ENCODE results near the gene HUS1. TPM values are rescaled to one million over a fixed set of nuclear protein-coding genes. Genes with fewer than 3 reads are reported as not detected.

Gene HUS1
- polyA plus RNA-seq, 3 donors, result 37.7 to 45.9 (median 38.8) TPM

DNA sequence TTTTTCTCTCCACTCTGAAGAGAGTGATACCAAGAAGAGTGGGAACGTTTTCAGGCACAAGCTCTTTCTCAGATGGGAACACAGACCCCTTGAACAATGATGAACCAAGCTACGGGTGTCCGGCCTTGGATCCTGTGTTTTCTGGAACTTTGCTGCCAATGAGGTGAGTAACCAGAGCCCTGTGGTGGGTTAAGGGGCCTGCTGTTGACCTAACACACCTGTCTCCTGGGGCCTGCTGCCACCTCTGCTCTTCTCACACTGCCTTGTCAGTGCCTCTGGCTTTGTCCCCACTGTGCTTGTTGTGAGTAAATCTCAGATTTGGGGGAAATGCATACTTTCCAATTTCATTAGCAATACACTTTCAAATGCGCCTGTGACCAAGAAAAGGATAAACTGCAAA lies 29.7 kb downstream of the HUS1 start:
- Histone ChIP-seq H4K20me1 (ENCODE audit: insufficient read depth, low read length) (no peaks in the 10 kb centered on the region), H3K4me3 (replicated peaks in 1 of 3; ENCODE audit: low read depth in 2 of 3, low read length in 3 of 3) (no peak overlapping the region), H3K4me1 (ENCODE audit: control insufficient read depth in 1 of 2, insufficient read depth in 2 of 2, low read length in 2 of 2) (no peaks in the 10 kb centered on the region), H3K4me2 (replicated peaks; ENCODE audit: extremely low read depth, low read length, poor library complexity, severe bottlenecking) (no peak overlapping the region), H3K36me3 (replicated peaks in 1 of 2; ENCODE audit: control insufficient read depth in 1 of 2, insufficient read depth in 2 of 2, low read length in 2 of 2) (peaks cover 3 to 8% of the 10 kb centered on the region in 2 donors), H3K79me2 (ENCODE audit: insufficient read depth, low read length) (no peaks in the 10 kb centered on the region), H3K9me3 (replicated peaks in 1 of 2; ENCODE audit: control insufficient read depth in 1 of 2, insufficient read depth in 1 of 2, low read length in 2 of 2) (no peaks in the 10 kb centered on the region), H3K27me3 (ENCODE audit: control insufficient read depth in 2 of 2, insufficient read depth in 2 of 2, low read length in 2 of 2) (no peaks in the 10 kb centered on the region), H2AFZ (ENCODE audit: insufficient read depth, low read depth, low read length, poor library complexity, severe bottlenecking) (no peak overlapping the region), H3K9ac (ENCODE audit: insufficient read depth, low read length, poor library complexity, severe bottlenecking) (no peak overlapping the region), H3K27ac (ENCODE audit: low read depth in 1 of 2, low read length in 2 of 2) (no peak overlapping the region)
- intact Hi-C loops (cut with micrococcal nuclease), result no loop called here
- H3K27ac Mint-ChIP-seq, result no peak overlapping the region
- H3K4me1 Mint-ChIP-seq, result peaks cover 4% of the 10 kb centered on the region
- peaks cover 2 to 5% (median 4%) of the 10 kb centered on the region in 3 donors for H3K27me3 Mint-ChIP-seq (ENCODE audit: low read depth in 3 of 3)
- TF ChIP-seq, protein P1, sequence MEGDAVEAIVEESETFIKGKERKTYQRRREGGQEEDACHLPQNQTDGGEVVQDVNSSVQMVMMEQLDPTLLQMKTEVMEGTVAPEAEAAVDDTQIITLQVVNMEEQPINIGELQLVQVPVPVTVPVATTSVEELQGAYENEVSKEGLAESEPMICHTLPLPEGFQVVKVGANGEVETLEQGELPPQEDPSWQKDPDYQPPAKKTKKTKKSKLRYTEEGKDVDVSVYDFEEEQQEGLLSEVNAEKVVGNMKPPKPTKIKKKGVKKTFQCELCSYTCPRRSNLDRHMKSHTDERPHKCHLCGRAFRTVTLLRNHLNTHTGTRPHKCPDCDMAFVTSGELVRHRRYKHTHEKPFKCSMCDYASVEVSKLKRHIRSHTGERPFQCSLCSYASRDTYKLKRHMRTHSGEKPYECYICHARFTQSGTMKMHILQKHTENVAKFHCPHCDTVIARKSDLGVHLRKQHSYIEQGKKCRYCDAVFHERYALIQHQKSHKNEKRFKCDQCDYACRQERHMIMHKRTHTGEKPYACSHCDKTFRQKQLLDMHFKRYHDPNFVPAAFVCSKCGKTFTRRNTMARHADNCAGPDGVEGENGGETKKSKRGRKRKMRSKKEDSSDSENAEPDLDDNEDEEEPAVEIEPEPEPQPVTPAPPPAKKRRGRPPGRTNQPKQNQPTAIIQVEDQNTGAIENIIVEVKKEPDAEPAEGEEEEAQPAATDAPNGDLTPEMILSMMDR (IDR thresholded peaks at IDR 0.05), result no peak
- no peak for DNase-seq
- peaks cover 7 to 10% of the 10 kb centered on the region in 2 donors for H3K36me3 Mint-ChIP-seq
- peaks cover 0 to 1% (median 0%) of the 10 kb centered on the region in 7 donors for H3K9me3 Mint-ChIP-seq
- H3K4me3 Mint-ChIP-seq, result no peak overlapping the region
- 100% methylated on average over 2 of the region's 4 CpGs for WGBS (ENCODE audit: insufficient coverage)

DNA sequence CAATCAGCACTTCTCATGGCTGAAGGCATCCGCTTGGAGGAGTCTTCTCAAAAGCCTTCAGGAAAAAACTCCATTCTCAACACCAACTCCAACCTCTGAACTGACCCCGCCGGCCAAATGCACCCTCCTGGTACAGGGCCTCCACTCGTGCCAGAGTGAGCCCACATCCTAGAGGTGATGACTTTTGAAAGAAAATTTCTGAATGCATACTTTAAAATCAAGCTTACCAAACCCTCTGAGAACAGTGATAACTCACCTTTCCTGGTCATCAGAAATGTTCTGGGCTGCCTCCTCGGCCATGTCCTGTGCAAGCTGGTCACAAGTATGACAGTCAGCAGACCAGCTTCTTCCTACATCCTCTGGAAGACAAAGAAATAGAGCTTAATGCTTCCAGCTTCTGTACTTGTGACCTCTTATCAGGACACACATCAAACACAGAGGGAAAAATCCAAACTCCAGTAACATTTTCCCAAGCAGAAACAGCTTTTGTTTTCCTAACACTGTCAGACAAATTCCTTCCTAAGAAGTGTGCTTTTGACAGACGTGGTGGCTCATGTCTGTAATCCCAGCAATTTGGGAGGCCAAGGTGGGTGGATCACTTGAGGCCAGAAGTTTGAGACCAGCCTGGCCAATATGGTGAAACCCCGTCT lies 31.1 kb downstream of the HUS1 start, which contains the start of gene PKD1L1:
Gene PKD1L1 (minus strand): TSS at position 326 of the 650 bp plus-strand sequence. CDS start 26 bp downstream, at position 300.
- H2AFZ ChIP-seq (ENCODE audit: insufficient read depth, low read depth, low read length, poor library complexity, severe bottlenecking), result no peak within 1 kb of the TSS
- no peak within 1 kb of the TSS for H3K9ac ChIP-seq (ENCODE audit: insufficient read depth, low read length, poor library complexity, severe bottlenecking)
- Mint-ChIP-seq H3K27me3 (ENCODE audit: low read depth in 3 of 3) (peaks cover 4 to 8% (median 4%) of the 10 kb centered on the region in 3 donors), H3K4me1 (no peaks in the 10 kb centered on the region), H3K27ac (peak within 1 kb of the TSS in 2 of 7 donors; percentile 14 to 35), H3K9me3 (no peaks in the 10 kb centered on the region), H3K4me3 (no peak within 1 kb of the TSS), H3K36me3 (no peaks in the 10 kb centered on the region)
- WGBS (ENCODE audit: insufficient coverage), result 96% methylated on average over 2 of the region's 7 CpGs
- H4K20me1 ChIP-seq (ENCODE audit: insufficient read depth, low read length), result no peaks in the 10 kb centered on the region
- TF ChIP-seq, protein P1 (IDR thresholded peaks at IDR 0.05), result no peak
- no peaks in the 10 kb centered on the region for H3K4me1 ChIP-seq (ENCODE audit: control insufficient read depth in 1 of 2, insufficient read depth in 2 of 2, low read length in 2 of 2)
- H3K27ac ChIP-seq (ENCODE audit: low read depth in 1 of 2, low read length in 2 of 2), result no peak within 1 kb of the TSS
- no peak for DNase-seq
- H3K9me3 ChIP-seq (replicated peaks in 1 of 2; ENCODE audit: control insufficient read depth in 1 of 2, insufficient read depth in 1 of 2, low read length in 2 of 2), result no peaks in the 10 kb centered on the region
- no peak within 1 kb of the TSS for H3K4me2 ChIP-seq (replicated peaks; ENCODE audit: extremely low read depth, low read length, poor library complexity, severe bottlenecking)
- H3K4me3 ChIP-seq (replicated peaks in 1 of 3; ENCODE audit: low read depth in 2 of 3, low read length in 3 of 3), result no peak within 1 kb of the TSS
- H3K27me3 ChIP-seq (ENCODE audit: control insufficient read depth in 2 of 2, insufficient read depth in 2 of 2, low read length in 2 of 2), result no peaks in the 10 kb centered on the region
- intact Hi-C loops (cut with micrococcal nuclease), result no loop called here
- no peaks in the 10 kb centered on the region for H3K36me3 ChIP-seq (replicated peaks in 1 of 2; ENCODE audit: control insufficient read depth in 1 of 2, insufficient read depth in 2 of 2, low read length in 2 of 2)
- no peaks in the 10 kb centered on the region for H3K79me2 ChIP-seq (ENCODE audit: insufficient read depth, low read length)

Measured in CD14-positive monocyte (primary cell).